Stomach (tissue), 4 donors: ENCODE results near the gene ITGA6.

ENCODE experiments used
- CTCF ChIP-seq, 7 experiments: fragments of 450-650 bp in 4 of 7; fragments of 200-600 bp in 3 of 7; sonication (generic) in 3 of 7; IDR thresholded peaks; one replicate each; pipeline ENCODE4 v1.5.1; 2016 to 2019; ENCODE audit warnings: antibody characterized with exemption in 7 of 7, control low read depth in 2 of 7, mild to moderate bottlenecking in 1 of 7
- EP300 ChIP-seq: sonication (generic); formaldehyde crosslinking; IDR thresholded peaks from one replicate; pipeline ENCODE4 v1.6.1; 2017; ENCODE audit warnings: antibody characterized with exemption
- POLR2A ChIP-seq, 4 donors: fragments of 450-650 bp; IDR thresholded peaks; one replicate each; pipeline ENCODE4 v1.6.1; 2016; ENCODE audit warnings: antibody characterized with exemption in 4 of 4, control low read depth in 2 of 4, mild to moderate bottlenecking in 1 of 4, moderate library complexity in 1 of 4
- POLR2AphosphoS5 ChIP-seq, 3 donors: sonication (generic); formaldehyde crosslinking; IDR thresholded peaks; one replicate each; pipeline ENCODE4 v1.6.1; 2016; ENCODE audit warnings: antibody characterized with exemption in 3 of 3

- TF ChIP-seq CTCF (IDR thresholded peaks at IDR 0.05): no peak
- TF ChIP-seq POLR2A (IDR thresholded peaks at IDR 0.05): no peak
- no peak for TF ChIP-seq POLR2AphosphoS5 (IDR thresholded peaks at IDR 0.05)
- no peak for TF ChIP-seq EP300
These were observed 33.4 kb downstream of the ITGA6 start for GRCh38 chr2:172460780-172461201.
